GM19240 (cell line): ENCODE results near the gene CTNNA1.

Source experiments
- DNase-seq: peaks from one replicate; pipeline ENCODE4 v3.0.0; 2011; ENCODE audit warnings: low spot score; ENCODE audit not compliant: insufficient read length

The CTNNA1 gene

GRCh38 chr5:138844812-138845513 is 91.7 kb downstream of the CTNNA1 start:
- no peak for DNase-seq

GRCh38 chr5:138849439-138849838 is 96.2 kb downstream of the CTNNA1 start:
- DNase-seq: no peak

GRCh38 chr5:138849882-138850281 is 96.7 kb downstream of the CTNNA1 start:
- no peak for DNase-seq

- no peak for DNase-seq
Measured at GRCh38 chr5:138850865-138851435, 97.7 kb downstream of the CTNNA1 start.

GRCh38 chr5:138853132-138853531 is 99.9 kb downstream of the CTNNA1 start:
- no peak for DNase-seq

GRCh38 chr5:138867011-138867410 is 113.8 kb downstream of the CTNNA1 start:
- DNase-seq: no peak

- DNase-seq: no peak
Measured at GRCh38 chr5:138869038-138869437, 115.8 kb downstream of the CTNNA1 start.

- no peak for DNase-seq
Measured at GRCh38 chr5:138869763-138870500, 116.7 kb downstream of the CTNNA1 start.

GRCh38 chr5:138870611-138871010 is 117.4 kb downstream of the CTNNA1 start:
- DNase-seq: no peak

GRCh38 chr5:138872841-138873465 is 119.7 kb downstream of the CTNNA1 start:
- DNase-seq: no peak

- DNase-seq: no peak
Measured at GRCh38 chr5:138873466-138874221, 120.4 kb downstream of the CTNNA1 start.

- no peak for DNase-seq
Measured at GRCh38 chr5:138874241-138874640, 121.0 kb downstream of the CTNNA1 start.

- no peak for DNase-seq
Measured at GRCh38 chr5:138874771-138875551, 121.7 kb downstream of the CTNNA1 start, which contains the start of gene LRRTM2. Gene LRRTM2, minus strand, starts transcription at chr5:138875335. Its CDS starts 424 bp downstream, at chr5:138874911.

GRCh38 chr5:138875552-138875875 is 122.3 kb downstream of the CTNNA1 start:
- no peak for DNase-seq

- no peak for DNase-seq
Measured at GRCh38 chr5:138875946-138876345, 122.7 kb downstream of the CTNNA1 start.

- no peak for DNase-seq
Measured at GRCh38 chr5:138876811-138877210, 123.6 kb downstream of the CTNNA1 start.

- DNase-seq: no peak
Measured at GRCh38 chr5:138878437-138879235, 125.4 kb downstream of the CTNNA1 start.

GRCh38 chr5:138883211-138883610 is 130.0 kb downstream of the CTNNA1 start:
- DNase-seq: no peak

GRCh38 chr5:138884094-138884493 is 130.9 kb downstream of the CTNNA1 start:
- DNase-seq: no peak

- no peak for DNase-seq
Measured at GRCh38 chr5:138884554-138884953, 131.3 kb downstream of the CTNNA1 start.
